Activated CD4-positive, alpha-beta T cell treated with anti-CD3 and anti-CD28 coated beads for 36 hours (primary cell): ENCODE results near the gene COX7B2. TPM values are rescaled to one million over a fixed set of nuclear protein-coding genes. Genes with fewer than 3 reads are reported as not detected.

Source experiments
- ATAC-seq: fragments of 200-7000 bp; cut with Tn5 transposase; one replicate; pipeline ENCODE4 v1.10.0; 2021; ENCODE audit warnings: mild to moderate bottlenecking, moderate library complexity
- CTCF ChIA-PET: fragments of 350-600 bp; sonication (Branson Sonifier 250); formaldehyde crosslinking; loops from one replicate; lab custom pipeline; 2021; ENCODE audit warnings: antibody characterized with exemption; lab: Charles Lee
- POLR2A ChIA-PET: fragments of 350-600 bp; sonication (Branson Sonifier 250); formaldehyde crosslinking; loops from one replicate; lab custom pipeline; 2021; ENCODE audit warnings: antibody characterized with exemption, inconsistent platforms; lab: Charles Lee
- DNase-seq: peaks from one replicate; pipeline ENCODE4 v3.0.0-alpha.2; 2020
- H3K27ac Mint-ChIP-seq: one replicate; pipeline ENCODE4 v1.8.0; 2021; ENCODE audit warnings: mixed read lengths
- H3K27me3 Mint-ChIP-seq: one replicate; pipeline ENCODE4 v1.8.0; 2021; ENCODE audit warnings: mixed read lengths
- H3K36me3 Mint-ChIP-seq: one replicate; pipeline ENCODE4 v1.8.0; 2021; ENCODE audit warnings: low read depth, mixed read lengths
- H3K4me1 Mint-ChIP-seq: one replicate; pipeline ENCODE4 v1.8.0; 2021; ENCODE audit warnings: mixed read lengths
- H3K4me3 Mint-ChIP-seq: one replicate; pipeline ENCODE4 v1.8.0; 2021; ENCODE audit warnings: mild to moderate bottlenecking, moderate library complexity, mixed read lengths
- H3K9me3 Mint-ChIP-seq: one replicate; pipeline ENCODE4 v1.8.0; 2021; ENCODE audit warnings: low read depth, mixed read lengths
- intact Hi-C, 2 experiments: fragments of 100-400 bp; cut with DNase I in 1 of 2; cut with micrococcal nuclease in 1 of 2; formaldehyde crosslinking; loops; one replicate each; pipeline versions ENCODE4 v1.14.2 to v1.15.1; 2022 to 2024; cut with DNase I, micrococcal nuclease
- total RNA-seq, 2 experiments: library from RNA; stranded (reverse); gene quantifications; one replicate each; pipeline ENCODE4 v1.2.3, GENCODE V29; 2021

The COX7B2 gene
- total RNA-seq, 2 experiments from 2014 or later = not detected

DNA sequence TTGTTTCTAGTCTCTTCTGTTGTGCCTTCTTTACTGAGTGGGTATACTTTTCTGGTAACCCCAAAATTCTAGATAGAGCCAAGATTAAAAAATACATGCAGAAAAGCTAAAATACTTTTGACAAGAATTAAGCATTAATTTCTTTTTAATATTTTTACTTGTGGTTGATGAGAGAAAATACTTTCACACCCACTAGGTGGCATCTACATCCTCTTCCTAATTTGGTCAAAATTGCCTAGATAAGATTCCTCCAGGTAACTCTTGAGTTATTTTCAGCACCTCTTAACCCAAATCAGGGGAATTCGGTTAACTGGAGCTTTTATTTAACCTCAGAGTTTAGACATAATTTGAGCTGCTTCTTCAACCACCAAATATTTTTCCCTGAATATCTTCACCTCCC lies 28.4 kb upstream of the COX7B2 start:
- intact Hi-C loops = no loop called here
- no peaks in the 10 kb centered on the region for H3K9me3 Mint-ChIP-seq
- POLR2A ChIA-PET = no interaction called here
- no peak for DNase-seq
- no peak overlapping the region for H3K27ac Mint-ChIP-seq
- H3K4me1 Mint-ChIP-seq = no peaks in the 10 kb centered on the region
- H3K27me3 Mint-ChIP-seq = peaks cover 5% of the 10 kb centered on the region
- H3K4me3 Mint-ChIP-seq = no peak overlapping the region
- CTCF ChIA-PET = interaction anchor here (0.6 to 1.3 kb wide), 2 partner anchors 12 to 255 kb away, joined by 4 read pairs; no protein-coding TSS in a partner anchor
- no peaks in the 10 kb centered on the region for H3K36me3 Mint-ChIP-seq
- ATAC-seq = no peak

DNA sequence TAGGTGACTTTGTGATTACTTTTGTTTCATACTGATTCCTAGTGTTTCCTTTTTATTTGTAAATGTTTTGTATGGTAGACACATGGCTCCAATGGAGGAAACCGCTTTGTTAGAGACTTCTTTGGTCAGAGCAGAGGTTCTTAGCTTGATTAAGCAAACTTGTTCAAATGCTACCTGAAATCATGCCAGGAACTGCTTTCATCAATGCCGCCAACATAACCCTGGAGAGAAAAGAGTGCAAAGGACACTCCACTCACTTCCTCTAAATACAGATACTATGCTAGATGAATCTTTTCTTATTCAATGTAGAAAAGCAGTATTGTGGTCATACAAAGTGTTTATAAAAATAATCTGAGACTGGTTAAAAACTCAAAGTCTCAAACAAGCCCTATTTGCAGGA lies 25.7 kb upstream of the COX7B2 start:
- Mint-ChIP-seq H3K36me3 (no peaks in the 10 kb centered on the region), H3K27me3 (peaks cover 4% of the 10 kb centered on the region), H3K4me1 (no peaks in the 10 kb centered on the region), H3K9me3 (no peaks in the 10 kb centered on the region), H3K27ac (no peak overlapping the region), H3K4me3 (no peak overlapping the region)
- intact Hi-C loops = loop anchor here in 1 of 2 experiments (5.0 kb wide), 1 partner anchor 98 kb away; the partner anchor contains the start of gene GABRB1
- CTCF ChIA-PET = interaction anchor here (0.9 kb wide), 1 partner anchor 187 kb away, joined by 5 read pairs; no protein-coding TSS in a partner anchor
- POLR2A ChIA-PET = no interaction called here
- ATAC-seq (no peak), DNase-seq (no peak)

DNA sequence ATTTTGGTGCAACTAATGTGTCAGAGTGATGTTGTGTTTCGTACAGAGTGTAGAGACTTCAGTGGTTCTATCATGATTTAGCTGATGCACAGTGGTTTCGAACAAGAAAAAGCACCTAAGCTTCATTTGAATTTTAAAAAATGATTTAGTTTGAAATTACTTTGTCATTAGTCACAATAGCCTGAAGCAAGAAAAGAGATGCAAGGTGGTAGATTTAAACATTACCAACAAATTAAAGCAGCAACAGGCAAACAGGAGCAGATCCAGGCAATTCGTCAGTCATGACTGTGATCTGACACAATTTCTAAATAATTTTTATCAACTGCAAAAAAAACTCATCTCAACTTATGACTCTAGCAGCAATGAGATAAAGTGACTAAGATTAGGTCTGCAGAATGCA lies 24.6 kb upstream of the COX7B2 start:
- Mint-ChIP-seq H3K36me3 (no peaks in the 10 kb centered on the region), H3K27me3 (peaks cover 4% of the 10 kb centered on the region), H3K4me3 (no peak overlapping the region), H3K4me1 (no peaks in the 10 kb centered on the region), H3K9me3 (no peaks in the 10 kb centered on the region), H3K27ac (no peak overlapping the region)
- CTCF ChIA-PET = interaction anchor here (0.8 to 0.9 kb wide), 2 partner anchors 15 to 188 kb away, joined by 3 to 5 read pairs; no protein-coding TSS in a partner anchor
- POLR2A ChIA-PET = no interaction called here
- intact Hi-C loops = loop anchor here (2.0 to 5.0 kb wide), 3 partner anchors 99 to 451 kb away; partner anchors contain the start of gene GABRB1 (in 1 of the 2)
- DNase-seq = no peak
- no peak for ATAC-seq

DNA sequence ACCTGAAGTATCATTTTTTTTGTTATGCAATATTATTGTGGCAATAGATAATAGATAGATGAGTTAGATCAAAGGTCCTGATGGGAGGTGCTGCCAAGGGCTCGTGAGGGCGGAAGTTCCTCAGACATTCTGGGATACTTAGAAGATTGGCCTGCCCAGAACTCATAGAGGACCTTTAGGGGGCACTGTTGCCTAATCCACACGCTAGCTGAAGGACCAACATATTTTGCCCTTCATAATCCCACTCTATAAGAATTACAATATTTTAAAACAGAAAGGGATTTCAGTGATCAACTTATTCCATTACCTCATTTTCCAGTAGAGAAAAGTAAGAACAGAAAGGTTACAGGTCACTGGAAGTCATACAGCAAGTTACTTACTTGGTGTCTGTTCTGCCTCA lies 22.9 kb upstream of the COX7B2 start:
- Mint-ChIP-seq H3K27ac (no peak overlapping the region), H3K4me1 (no peaks in the 10 kb centered on the region), H3K4me3 (no peak overlapping the region), H3K9me3 (no peaks in the 10 kb centered on the region), H3K36me3 (no peaks in the 10 kb centered on the region), H3K27me3 (peaks cover 4% of the 10 kb centered on the region)
- intact Hi-C loops = loop anchor here (1.0 to 5.0 kb wide), 4 partner anchors 100 to 453 kb away; partner anchors contain the start of gene GABRB1 (in 1 of the 2)
- ChIA-PET CTCF (interaction anchor here (0.6 to 0.7 kb wide), 2 partner anchors 40 to 183 kb away, joined by 3 read pairs; no protein-coding TSS in a partner anchor), POLR2A (no interaction called here)
- DNase-seq = peak; percentile 34
- peak; percentile 26 for ATAC-seq

DNA sequence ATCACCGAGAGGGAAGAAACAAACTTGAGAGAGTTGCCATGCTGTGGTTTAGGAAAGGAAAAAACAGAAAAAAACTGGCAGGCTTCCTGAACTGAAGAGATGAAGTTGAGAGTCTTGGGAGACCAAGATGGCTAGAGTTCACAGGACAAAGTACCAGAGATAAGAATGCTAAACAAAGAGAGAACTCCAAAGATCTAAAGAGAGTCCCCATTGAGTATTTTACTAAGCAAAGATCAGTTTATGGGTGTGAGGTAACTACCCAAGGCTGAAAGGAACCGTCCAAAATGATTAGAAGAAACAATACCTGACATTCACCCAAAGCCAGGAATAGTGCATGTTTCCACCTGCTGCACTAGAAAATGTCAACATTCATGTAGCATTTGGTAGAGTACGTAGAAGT lies 21.8 kb upstream of the COX7B2 start:
- H3K9me3 Mint-ChIP-seq = no peaks in the 10 kb centered on the region
- ATAC-seq (no peak), DNase-seq (no peak)
- no peaks in the 10 kb centered on the region for H3K4me1 Mint-ChIP-seq
- ChIA-PET CTCF (no interaction called here), POLR2A (no interaction called here)
- H3K36me3 Mint-ChIP-seq = no peaks in the 10 kb centered on the region
- intact Hi-C loops = loop anchor here in 1 of 2 experiments (5.0 kb wide), 1 partner anchor 101 kb away; the partner anchor contains the start of gene GABRB1
- no peak overlapping the region for H3K4me3 Mint-ChIP-seq
- H3K27ac Mint-ChIP-seq = no peak overlapping the region
- peaks cover 4% of the 10 kb centered on the region for H3K27me3 Mint-ChIP-seq

DNA sequence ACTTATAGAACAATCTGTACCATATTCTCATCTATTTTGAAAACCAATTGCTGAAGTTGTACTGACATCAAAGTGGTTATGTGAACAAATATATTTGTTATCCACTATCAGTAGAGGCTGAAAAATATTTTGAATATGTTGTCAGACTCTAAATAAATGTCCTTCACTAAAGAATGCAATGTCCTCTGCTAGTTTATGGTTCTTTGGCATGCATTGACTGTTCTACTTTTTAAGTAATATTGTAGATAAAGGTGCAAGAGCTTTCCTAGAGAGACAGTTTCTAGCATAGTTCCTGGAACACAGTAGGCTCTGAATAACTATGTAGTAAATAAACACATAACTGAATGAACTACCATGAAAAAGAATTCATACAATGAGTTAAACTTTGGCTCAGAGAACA lies 18.2 kb upstream of the COX7B2 start:
- Mint-ChIP-seq H3K27ac (no peak overlapping the region), H3K4me1 (no peaks in the 10 kb centered on the region), H3K27me3 (peaks cover 2% of the 10 kb centered on the region), H3K36me3 (no peaks in the 10 kb centered on the region), H3K9me3 (no peaks in the 10 kb centered on the region), H3K4me3 (no peak overlapping the region)
- intact Hi-C loops = no loop called here
- ChIA-PET CTCF (no interaction called here), POLR2A (no interaction called here)
- ATAC-seq = no peak
- DNase-seq = no peak

DNA sequence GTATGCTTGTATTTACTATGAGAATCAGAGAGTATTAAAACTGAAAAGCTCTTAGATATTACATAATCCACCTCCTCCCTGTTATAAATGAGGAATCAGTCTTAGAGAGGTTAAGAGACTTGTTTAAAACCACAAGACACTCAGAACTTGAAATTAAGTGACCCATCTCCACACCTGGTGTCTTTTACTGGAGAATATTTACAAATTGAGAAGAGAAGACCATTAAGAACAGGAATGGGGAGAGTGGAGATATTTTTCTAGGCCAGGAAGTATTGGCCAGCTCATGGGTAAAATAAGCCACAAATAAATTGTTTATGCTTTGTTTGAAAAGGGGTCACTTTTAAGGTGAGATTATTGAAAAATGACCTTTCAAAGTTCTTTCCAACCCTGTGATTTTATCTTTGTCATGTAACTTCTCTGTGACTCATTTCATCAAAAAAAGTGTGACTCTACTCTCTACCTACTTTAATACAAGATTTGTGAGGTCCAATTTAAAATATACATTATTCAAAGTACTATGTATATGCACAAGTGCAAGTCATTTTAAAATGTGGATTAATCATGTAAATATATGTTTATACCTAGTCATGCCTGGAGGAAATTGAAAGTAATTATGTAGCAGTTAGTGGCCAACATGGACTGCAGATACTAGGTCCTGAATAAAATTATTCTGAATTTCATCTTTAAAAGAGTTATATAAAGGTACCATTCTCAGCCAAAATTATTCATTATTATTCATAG lies 15.9 kb upstream of the COX7B2 start:
- DNase-seq (no peak), ATAC-seq (no peak)
- CTCF ChIA-PET = no interaction called here
- intact Hi-C loops = no loop called here
- H3K4me3 Mint-ChIP-seq = no peak overlapping the region
- POLR2A ChIA-PET = no interaction called here
- no peaks in the 10 kb centered on the region for H3K9me3 Mint-ChIP-seq
- no peaks in the 10 kb centered on the region for H3K27me3 Mint-ChIP-seq
- H3K36me3 Mint-ChIP-seq = no peaks in the 10 kb centered on the region
- no peaks in the 10 kb centered on the region for H3K4me1 Mint-ChIP-seq
- no peak overlapping the region for H3K27ac Mint-ChIP-seq

DNA sequence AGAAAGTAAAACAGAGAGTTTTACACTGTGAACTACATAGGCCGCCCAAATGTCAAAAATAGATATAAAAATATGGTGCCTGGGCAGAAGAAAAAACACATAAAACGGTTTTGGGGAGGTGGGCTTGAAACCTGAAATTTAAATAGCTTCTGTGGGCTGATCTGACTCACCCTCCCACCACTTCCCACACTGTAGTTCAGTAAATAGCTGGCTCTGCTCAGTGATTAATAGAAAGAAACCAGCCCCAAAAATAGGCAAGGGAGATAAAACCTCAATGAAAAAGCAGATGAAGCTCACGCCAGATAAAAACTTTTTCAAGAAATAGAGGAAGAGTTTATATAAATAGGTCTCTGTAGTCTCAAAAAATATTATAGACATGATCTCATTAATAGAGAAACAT lies 13.2 kb upstream of the COX7B2 start:
- H3K27me3 Mint-ChIP-seq = no peaks in the 10 kb centered on the region
- ChIA-PET POLR2A (interaction anchor here (0.6 kb wide), 1 partner anchor 82 kb away, joined by 3 read pairs; no protein-coding TSS in a partner anchor), CTCF (no interaction called here)
- no peak overlapping the region for H3K4me3 Mint-ChIP-seq
- intact Hi-C loops = no loop called here
- DNase-seq = no peak
- no peaks in the 10 kb centered on the region for H3K9me3 Mint-ChIP-seq
- H3K36me3 Mint-ChIP-seq = no peaks in the 10 kb centered on the region
- no peaks in the 10 kb centered on the region for H3K4me1 Mint-ChIP-seq
- no peak for ATAC-seq
- no peak overlapping the region for H3K27ac Mint-ChIP-seq

DNA sequence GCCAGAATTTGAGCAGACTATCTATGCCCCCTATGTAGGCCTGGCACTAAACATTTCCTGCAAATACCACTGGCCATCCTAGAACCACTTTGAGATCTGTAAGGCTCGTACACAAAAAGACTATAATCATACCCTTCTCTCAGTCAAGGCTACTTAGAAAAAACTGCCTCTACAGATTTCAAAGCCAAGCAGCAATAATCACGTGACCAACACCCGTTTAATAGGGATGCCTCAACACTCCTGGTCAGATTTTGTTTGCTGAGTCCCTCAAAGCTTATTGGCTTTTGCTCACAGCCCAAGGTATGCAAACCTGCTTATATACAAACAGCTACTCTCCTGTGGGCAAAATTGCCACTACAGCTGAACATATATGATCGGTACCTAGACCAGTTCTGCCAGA lies 897 bp downstream of the COX7B2 start:
- Mint-ChIP-seq H3K4me3 (no peak overlapping the region), H3K9me3 (no peaks in the 10 kb centered on the region), H3K27ac (no peak overlapping the region), H3K4me1 (no peaks in the 10 kb centered on the region), H3K27me3 (no peaks in the 10 kb centered on the region), H3K36me3 (no peaks in the 10 kb centered on the region)
- ChIA-PET POLR2A (no interaction called here), CTCF (no interaction called here)
- DNase-seq = no peak
- intact Hi-C loops = no loop called here
- ATAC-seq = no peak

DNA sequence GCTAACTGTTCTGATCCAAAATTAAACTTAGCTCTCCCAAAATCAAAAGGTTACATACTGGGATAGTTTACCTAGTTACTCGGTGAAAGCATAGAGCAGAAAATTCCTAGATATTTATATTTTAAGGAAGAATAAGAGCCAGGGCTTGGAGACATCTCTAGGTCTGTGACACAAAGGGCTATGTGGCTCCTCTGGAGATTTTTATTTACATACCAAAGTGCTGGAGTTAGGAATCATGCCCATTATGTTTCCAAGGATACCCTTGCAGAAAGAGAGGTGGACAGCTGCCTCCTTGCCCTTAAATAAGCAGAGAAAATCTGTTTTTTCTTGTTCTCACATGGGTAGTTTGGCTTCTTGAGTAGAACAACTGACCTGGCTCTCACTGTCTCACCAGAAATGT lies 9.0 kb downstream of the COX7B2 start:
- intact Hi-C loops = no loop called here
- CTCF ChIA-PET = interaction anchor here (0.8 kb wide), 1 partner anchor 16 kb away, joined by 3 read pairs; no protein-coding TSS in a partner anchor
- Mint-ChIP-seq H3K27ac (no peak overlapping the region), H3K4me1 (no peaks in the 10 kb centered on the region), H3K4me3 (no peak overlapping the region), H3K27me3 (no peaks in the 10 kb centered on the region), H3K9me3 (no peaks in the 10 kb centered on the region), H3K36me3 (no peaks in the 10 kb centered on the region)
- POLR2A ChIA-PET = no interaction called here
- DNase-seq (no peak), ATAC-seq (no peak)

DNA sequence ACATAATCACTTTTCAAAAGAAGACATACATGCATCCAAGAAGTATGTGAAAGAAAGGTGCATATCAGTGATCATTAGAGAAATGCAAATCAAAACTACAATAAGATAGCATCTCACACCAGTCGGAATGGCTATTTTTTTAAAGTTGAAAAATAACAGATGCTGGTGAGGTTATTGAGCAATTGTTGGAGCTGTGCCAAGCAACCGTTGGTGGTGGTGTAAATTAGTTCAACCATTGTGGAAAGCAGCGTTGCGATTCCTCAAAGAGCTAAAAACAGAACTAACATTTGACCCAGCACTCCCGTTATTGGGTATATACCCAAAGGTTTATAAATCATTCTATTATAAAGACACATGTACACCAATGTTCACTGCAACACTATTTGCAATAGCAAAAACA lies 14.2 kb downstream of the COX7B2 start:
- DNase-seq = no peak
- no peaks in the 10 kb centered on the region for H3K36me3 Mint-ChIP-seq
- no peak overlapping the region for H3K27ac Mint-ChIP-seq
- intact Hi-C loops = no loop called here
- peaks cover 2% of the 10 kb centered on the region for H3K27me3 Mint-ChIP-seq
- H3K4me3 Mint-ChIP-seq = no peak overlapping the region
- ATAC-seq = no peak
- H3K4me1 Mint-ChIP-seq = no peaks in the 10 kb centered on the region
- ChIA-PET CTCF (no interaction called here), POLR2A (no interaction called here)
- H3K9me3 Mint-ChIP-seq = peaks cover 3% of the 10 kb centered on the region

DNA sequence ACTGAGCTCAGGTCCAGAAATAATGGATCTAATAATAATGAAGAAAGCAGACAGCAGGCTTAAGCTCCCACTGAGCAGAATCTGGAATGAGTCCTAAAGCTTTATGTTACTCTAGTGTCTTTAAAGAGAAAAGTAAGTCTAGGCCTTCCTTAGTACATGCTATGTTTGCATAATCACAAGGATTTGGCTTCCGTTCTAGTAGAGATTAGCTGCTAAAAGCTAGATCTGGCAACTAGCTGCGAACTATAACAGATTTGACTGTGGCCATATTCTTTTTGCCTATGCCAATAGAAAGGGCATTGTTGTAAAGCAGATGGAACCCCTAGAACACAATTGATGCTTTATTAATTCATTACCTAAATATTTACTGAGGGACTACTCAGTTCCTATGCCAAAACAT lies 19.0 kb downstream of the COX7B2 start:
- POLR2A ChIA-PET = no interaction called here
- no peak for DNase-seq
- H3K36me3 Mint-ChIP-seq = no peaks in the 10 kb centered on the region
- no peak for ATAC-seq
- no peak overlapping the region for H3K4me3 Mint-ChIP-seq
- peaks cover 3% of the 10 kb centered on the region for H3K9me3 Mint-ChIP-seq
- peaks cover 9% of the 10 kb centered on the region for H3K27me3 Mint-ChIP-seq
- no peaks in the 10 kb centered on the region for H3K4me1 Mint-ChIP-seq
- CTCF ChIA-PET = no interaction called here
- no peak overlapping the region for H3K27ac Mint-ChIP-seq
- intact Hi-C loops = no loop called here
